Ectodermal cell (in vitro differentiated cells): ENCODE data around the gene NMNAT3.

Experiments used
- H3K27ac ChIP-seq: 2 replicates; pipeline ENCODE4 v1.7.0; 2013; ENCODE audit warnings: mild to moderate bottlenecking, low read depth, low read length; ENCODE audit not compliant: insufficient read depth, poor library complexity, severe bottlenecking
- H3K27me3 ChIP-seq: 2 replicates; pipeline ENCODE4 v1.7.0; 2013; ENCODE audit warnings: mild to moderate bottlenecking, low read length; ENCODE audit not compliant: insufficient read depth, control insufficient read depth, poor library complexity, severe bottlenecking
- H3K36me3 ChIP-seq: one replicate; pipeline ENCODE4 v1.7.0; 2013; ENCODE audit warnings: low read length; ENCODE audit not compliant: control insufficient read depth, insufficient read depth
- H3K4me1 ChIP-seq: one replicate; pipeline ENCODE4 v1.7.0; 2013; ENCODE audit warnings: low read length; ENCODE audit not compliant: control insufficient read depth, insufficient read depth
- H3K4me3 ChIP-seq: 2 replicates; pipeline ENCODE4 v1.7.0; 2013; ENCODE audit warnings: low read depth, low read length, control low read depth; ENCODE audit not compliant: insufficient read depth
- H3K9me3 ChIP-seq: 2 replicates; pipeline ENCODE4 v1.7.0; 2013; ENCODE audit warnings: mild to moderate bottlenecking, low read length, moderate library complexity; ENCODE audit not compliant: control insufficient read depth
- WGBS, 2 experiments: methylation state at CpG; one replicate each; pipeline ENCODE4 v1.1.7; 2013; ENCODE audit warnings: missing lambda C conversion rate in 2 of 2; 5-methylcytosine and 5-hydroxymethylcytosine counted together

Gene NMNAT3

GRCh38 chr3:139555249-139555648, 122.5 kb downstream of the NMNAT3 start:
- Histone ChIP-seq H3K9me3 (no peaks in the 10 kb centered on the region), H3K27me3 (no peaks in the 10 kb centered on the region), H3K27ac (no peak overlapping the region), H3K36me3 (no peaks in the 10 kb centered on the region), H3K4me1 (peaks cover 5% of the 10 kb centered on the region), H3K4me3 (no peak overlapping the region)
- 96 to 100% methylated on average over 2 of the region's 2 CpGs for WGBS, 2 experiments

GRCh38 chr3:139554628-139555027, 123.1 kb downstream of the NMNAT3 start:
- Histone ChIP-seq H3K36me3 (no peaks in the 10 kb centered on the region), H3K4me3 (no peak overlapping the region), H3K27ac (no peak overlapping the region), H3K27me3 (no peaks in the 10 kb centered on the region), H3K4me1 (peaks cover 2% of the 10 kb centered on the region), H3K9me3 (no peaks in the 10 kb centered on the region)

- Histone ChIP-seq H3K4me3 (no peak overlapping the region), H3K27ac (no peak overlapping the region), H3K9me3 (no peaks in the 10 kb centered on the region), H3K4me1 (no peaks in the 10 kb centered on the region), H3K36me3 (no peaks in the 10 kb centered on the region), H3K27me3 (no peaks in the 10 kb centered on the region)
- 96 to 98% methylated on average over 4 of the region's 4 CpGs for WGBS, 2 experiments
These were observed 125.0 kb downstream of the NMNAT3 start for GRCh38 chr3:139552632-139553365.

GRCh38 chr3:139548801-139549200, 129.0 kb downstream of the NMNAT3 start:
- Histone ChIP-seq H3K4me1 (no peaks in the 10 kb centered on the region), H3K27ac (no peak overlapping the region), H3K4me3 (no peak overlapping the region), H3K27me3 (no peaks in the 10 kb centered on the region), H3K9me3 (no peaks in the 10 kb centered on the region), H3K36me3 (no peaks in the 10 kb centered on the region)
- WGBS, 2 experiments = 92 to 94% methylated on average over 5 of the region's 5 CpGs

GRCh38 chr3:139547666-139548065, 130.1 kb downstream of the NMNAT3 start:
- H3K27me3 ChIP-seq = no peaks in the 10 kb centered on the region
- H3K4me3 ChIP-seq = no peak overlapping the region
- no peaks in the 10 kb centered on the region for H3K36me3 ChIP-seq
- H3K9me3 ChIP-seq = no peaks in the 10 kb centered on the region
- no peak overlapping the region for H3K27ac ChIP-seq
- no peaks in the 10 kb centered on the region for H3K4me1 ChIP-seq

GRCh38 chr3:139546772-139547171, 131.0 kb downstream of the NMNAT3 start:
- H3K27me3 ChIP-seq = peaks cover 4% of the 10 kb centered on the region
- no peaks in the 10 kb centered on the region for H3K9me3 ChIP-seq
- no peaks in the 10 kb centered on the region for H3K36me3 ChIP-seq
- H3K27ac ChIP-seq = no peak overlapping the region
- WGBS, 2 experiments = 90 to 93% methylated on average over 3 of the region's 3 CpGs
- no peaks in the 10 kb centered on the region for H3K4me1 ChIP-seq
- H3K4me3 ChIP-seq = no peak overlapping the region

- no peak overlapping the region for H3K27ac ChIP-seq
- H3K4me1 ChIP-seq = peaks cover 8% of the 10 kb centered on the region
- no peak overlapping the region for H3K4me3 ChIP-seq
- H3K36me3 ChIP-seq = no peaks in the 10 kb centered on the region
- WGBS, 2 experiments = 87% methylated on average over 5 of the region's 5 CpGs
- H3K9me3 ChIP-seq = no peaks in the 10 kb centered on the region
- peaks cover 54% of the 10 kb centered on the region for H3K27me3 ChIP-seq
These were observed 136.1 kb downstream of the NMNAT3 start for GRCh38 chr3:139541532-139542288.

- Histone ChIP-seq H3K9me3 (no peaks in the 10 kb centered on the region), H3K36me3 (no peaks in the 10 kb centered on the region), H3K27me3 (peaks cover 58% of the 10 kb centered on the region), H3K27ac (no peak overlapping the region), H3K4me3 (no peak overlapping the region), H3K4me1 (peaks cover 8% of the 10 kb centered on the region)
- WGBS, 2 experiments = 78 to 80% methylated on average over 6 of the region's 6 CpGs
These were observed 136.9 kb downstream of the NMNAT3 start for GRCh38 chr3:139540651-139541531.

GRCh38 chr3:139538733-139539132, 139.0 kb downstream of the NMNAT3 start:
- Histone ChIP-seq H3K4me1 (peaks cover 28% of the 10 kb centered on the region), H3K36me3 (no peaks in the 10 kb centered on the region), H3K4me3 (peak overlapping the region; percentile 51), H3K9me3 (no peaks in the 10 kb centered on the region), H3K27ac (no peak overlapping the region), H3K27me3 (peaks cover 58% of the 10 kb centered on the region)
- 21% methylated on average over 21 of the region's 21 CpGs for WGBS, 2 experiments
